ENCODE results near the gene KMT5C. TPM values are rescaled to one million over a fixed set of nuclear protein-coding genes. Genes with fewer than 3 reads are reported as not detected.

The KMT5C gene
- total and polyA plus RNA-seq, 11 donors, result 3.3 to 10.8 (median 6.2) TPM

DNA sequence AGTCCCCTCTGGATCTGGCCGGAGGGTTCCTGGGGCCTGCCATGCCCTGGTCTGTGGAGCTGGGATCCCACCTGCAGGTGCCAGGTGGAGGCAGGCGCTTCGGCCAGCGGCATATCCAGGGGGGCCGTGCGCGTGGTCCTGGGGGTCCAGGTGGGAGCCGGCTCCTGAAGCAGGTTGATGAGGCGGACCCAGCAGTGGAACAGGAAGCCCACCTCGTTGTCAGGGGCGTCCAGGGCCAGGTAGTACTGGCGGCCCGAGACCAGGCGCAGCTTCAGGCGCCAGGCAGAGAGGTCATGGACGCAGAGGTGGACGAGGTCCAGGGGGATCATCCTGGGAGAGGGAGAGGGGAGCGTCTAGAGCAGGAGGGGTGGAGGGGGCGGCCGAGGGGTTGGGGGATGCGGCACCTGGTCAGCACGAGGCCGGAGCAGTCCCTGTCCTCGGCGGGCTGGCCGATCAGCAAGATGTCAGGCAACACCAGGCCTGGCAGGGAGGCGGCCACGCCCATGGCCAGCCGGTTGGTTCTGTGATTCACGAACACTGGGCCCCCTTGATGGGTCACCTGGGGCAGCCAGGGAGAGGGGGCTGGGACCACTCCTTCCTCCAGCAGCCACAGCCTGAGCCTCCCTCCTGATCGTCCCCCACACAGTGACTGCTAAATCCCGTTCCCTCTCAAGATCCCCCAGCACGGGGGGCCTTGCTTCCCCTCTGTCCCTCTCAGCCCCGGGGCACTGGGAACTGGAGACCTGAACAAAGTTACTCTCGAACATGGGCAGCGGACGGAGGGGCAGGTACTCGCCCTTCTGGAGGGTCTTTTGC lies 22.7 kb downstream of the KMT5C start:
- H3K4me3 ChIP-seq, result no peak overlapping the region
- H3K36me3 ChIP-seq, result no peaks in the 10 kb centered on the region
- no peaks in the 10 kb centered on the region for H3K4me1 ChIP-seq
- 69 to 76% (median 73%) methylated on average over 30 to 38 of the region's 38 CpGs for WGBS, 4 donors
- peak in 1 of 5 donors; percentile 34 for DNase-seq
- no peaks in the 10 kb centered on the region for H3K9me3 ChIP-seq
- no peak for ATAC-seq
- H3K27ac ChIP-seq, result no peak overlapping the region
- H3K27me3 ChIP-seq, result peaks cover 0 to 9% (median 0%) of the 10 kb centered on the region in 9 donors
- intact Hi-C loops (cut with DNase I), result no loop called here
- TF ChIP-seq, protein P1, sequence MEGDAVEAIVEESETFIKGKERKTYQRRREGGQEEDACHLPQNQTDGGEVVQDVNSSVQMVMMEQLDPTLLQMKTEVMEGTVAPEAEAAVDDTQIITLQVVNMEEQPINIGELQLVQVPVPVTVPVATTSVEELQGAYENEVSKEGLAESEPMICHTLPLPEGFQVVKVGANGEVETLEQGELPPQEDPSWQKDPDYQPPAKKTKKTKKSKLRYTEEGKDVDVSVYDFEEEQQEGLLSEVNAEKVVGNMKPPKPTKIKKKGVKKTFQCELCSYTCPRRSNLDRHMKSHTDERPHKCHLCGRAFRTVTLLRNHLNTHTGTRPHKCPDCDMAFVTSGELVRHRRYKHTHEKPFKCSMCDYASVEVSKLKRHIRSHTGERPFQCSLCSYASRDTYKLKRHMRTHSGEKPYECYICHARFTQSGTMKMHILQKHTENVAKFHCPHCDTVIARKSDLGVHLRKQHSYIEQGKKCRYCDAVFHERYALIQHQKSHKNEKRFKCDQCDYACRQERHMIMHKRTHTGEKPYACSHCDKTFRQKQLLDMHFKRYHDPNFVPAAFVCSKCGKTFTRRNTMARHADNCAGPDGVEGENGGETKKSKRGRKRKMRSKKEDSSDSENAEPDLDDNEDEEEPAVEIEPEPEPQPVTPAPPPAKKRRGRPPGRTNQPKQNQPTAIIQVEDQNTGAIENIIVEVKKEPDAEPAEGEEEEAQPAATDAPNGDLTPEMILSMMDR (IDR thresholded peaks at IDR 0.05), result no peak
- no peak for TF ChIP-seq POLR2A (IDR thresholded peaks at IDR 0.05)

DNA sequence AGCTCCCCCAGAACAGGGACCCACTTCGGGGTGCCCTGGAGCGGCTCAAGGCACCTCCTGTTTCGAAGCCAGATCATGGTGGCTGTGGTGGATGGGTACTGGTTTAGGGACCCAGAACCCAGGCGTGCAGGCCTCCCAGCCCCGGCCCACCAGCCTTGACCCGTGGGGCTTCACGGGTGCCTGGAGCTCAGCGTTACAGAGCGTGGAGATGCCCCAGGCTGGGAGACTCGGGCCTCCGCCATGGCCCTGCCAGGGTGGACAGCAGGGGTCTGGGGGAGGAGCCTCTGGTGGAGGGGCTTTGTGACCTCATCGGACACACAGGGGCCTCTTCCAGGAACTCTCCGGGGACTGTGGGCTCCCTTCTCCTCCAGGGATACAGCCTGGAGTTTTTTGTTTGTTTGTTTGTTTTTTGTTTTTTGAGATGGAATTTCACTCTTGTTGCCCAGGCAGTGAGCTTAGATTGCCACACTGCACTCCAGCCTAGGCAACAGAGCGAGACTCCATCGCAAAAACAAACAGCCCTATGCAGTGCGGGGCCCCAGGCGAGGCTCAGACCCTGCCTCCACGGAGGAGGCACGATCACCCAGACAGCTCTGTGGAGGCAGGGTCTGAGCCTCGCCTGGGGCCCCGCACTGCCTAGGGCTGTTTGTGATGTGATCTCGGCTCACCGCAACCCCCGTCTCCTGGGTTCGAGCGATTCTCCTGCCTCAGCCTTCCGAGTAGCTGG lies 23.5 kb downstream of the KMT5C start, which contains the start of gene GARIN5B:
Gene GARIN5B, minus strand, starts transcription at position 271 of the 727 bp plus-strand sequence. Its CDS starts 194 bp downstream, at position 77.
- no peaks in the 10 kb centered on the region for H3K9me3 ChIP-seq
- 77 to 80% (median 78%) methylated on average over 22 to 27 of the region's 27 CpGs for WGBS, 4 donors
- no peaks in the 10 kb centered on the region for H3K4me1 ChIP-seq
- no peak within 1 kb of the TSS for H3K4me3 ChIP-seq
- ATAC-seq, result no peak
- H3K27ac ChIP-seq, result no peak within 1 kb of the TSS
- intact Hi-C loops (cut with DNase I), result no loop called here
- no peak for TF ChIP-seq POLR2A (IDR thresholded peaks at IDR 0.05)
- TF ChIP-seq, protein P1 (IDR thresholded peaks at IDR 0.05), result no peak
- H3K27me3 ChIP-seq, result peaks cover 2 to 17% (median 5%) of the 10 kb centered on the region in 9 donors
- peak in 1 of 5 donors; percentile 46 for DNase-seq
- H3K36me3 ChIP-seq, result no peaks in the 10 kb centered on the region

DNA sequence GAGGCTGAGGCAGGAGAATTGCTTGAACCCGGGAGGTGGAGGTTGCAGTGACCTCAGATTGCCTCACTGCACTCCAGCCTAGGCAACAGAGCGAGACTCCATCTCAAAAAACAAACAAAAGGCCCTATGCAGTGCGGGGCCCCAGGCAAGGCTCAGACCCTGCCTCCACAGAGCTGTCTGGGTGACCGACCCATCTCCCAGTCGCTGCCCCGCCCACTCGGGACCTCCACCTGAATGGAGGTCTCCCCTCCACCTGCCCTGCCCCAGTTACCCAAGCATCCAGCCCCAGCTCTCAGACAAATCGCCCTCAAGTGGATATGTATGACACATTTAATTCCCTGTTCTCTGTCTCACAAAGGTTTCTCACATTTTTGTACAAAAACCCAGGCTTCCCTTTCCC lies 25.6 kb downstream of the KMT5C start:
- Histone ChIP-seq H3K4me1 (peaks cover 0 to 18% (median 0%) of the 10 kb centered on the region in 12 donors), H3K9me3 (no peaks in the 10 kb centered on the region), H3K27ac (no peak overlapping the region), H3K4me3 (no peak overlapping the region), H3K27me3 (peaks cover 20 to 35% (median 24%) of the 10 kb centered on the region in 9 donors), H3K36me3 (no peaks in the 10 kb centered on the region)
- DNase-seq (no peak), ATAC-seq (no peak)
- no peak for TF ChIP-seq POLR2A (IDR thresholded peaks at IDR 0.05)
- TF ChIP-seq, protein P1 (IDR thresholded peaks at IDR 0.05), result no peak
- intact Hi-C loops (cut with DNase I), result no loop called here
- 78 to 91% (median 85%) methylated on average over 8 of the region's 8 CpGs for WGBS, 4 donors

DNA sequence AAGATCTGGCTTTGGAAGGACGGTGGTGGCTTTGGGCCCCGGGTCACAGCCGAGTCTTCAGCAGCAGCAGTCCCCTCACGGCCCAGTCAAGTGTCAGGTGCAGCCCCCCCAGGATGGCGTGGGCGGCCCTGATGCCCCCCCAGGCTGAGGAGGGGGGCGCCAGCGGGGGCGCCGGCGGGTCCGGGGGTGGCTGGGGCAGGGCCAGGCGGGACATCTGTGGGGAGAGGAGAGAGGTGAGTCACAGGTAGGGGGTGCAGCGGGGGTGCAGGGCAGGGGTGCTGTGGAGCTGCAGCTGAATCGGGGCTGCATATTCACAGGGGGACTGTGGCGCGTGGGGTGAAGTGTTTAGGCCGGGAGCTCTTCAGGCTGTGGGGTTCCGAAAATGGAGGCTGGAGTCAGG lies 26.3 kb downstream of the KMT5C start:
- intact Hi-C loops (cut with DNase I), result no loop called here
- H3K9me3 ChIP-seq, result no peaks in the 10 kb centered on the region
- H3K36me3 ChIP-seq, result no peaks in the 10 kb centered on the region
- peaks cover 24 to 43% (median 30%) of the 10 kb centered on the region in 9 donors for H3K27me3 ChIP-seq
- TF ChIP-seq, protein P1 (IDR thresholded peaks at IDR 0.05), result no peak
- TF ChIP-seq POLR2A (IDR thresholded peaks at IDR 0.05), result no peak
- no peak overlapping the region for H3K27ac ChIP-seq
- ATAC-seq, result no peak
- H3K4me1 ChIP-seq, result peaks cover 0 to 20% (median 0%) of the 10 kb centered on the region in 12 donors
- WGBS, 4 donors, result 69 to 74% (median 72%) methylated on average over 15 to 19 of the region's 19 CpGs
- no peak overlapping the region for H3K4me3 ChIP-seq
- no peak for DNase-seq
